Esophagus squamous epithelium (tissue), 5 donors: ENCODE measurements around the gene ANKS1A. TPM values are rescaled to one million over a fixed set of nuclear protein-coding genes. Genes with fewer than 3 reads are reported as not detected.
A peak's percentile ranks its signal among the peaks of the same experiment; 100 is the strongest.

Experiments used
- DNase-seq: peaks from one replicate; lab custom pipeline; 2025; lab: John Stamatoyannopoulos, UW
- H3K27ac ChIP-seq, 4 donors: fragments of 200-600 bp; sonication (generic); one replicate each; pipeline ENCODE4 v1.5.1; 2016 to 2019; ENCODE audit warnings: mild to moderate bottlenecking in 1 of 4
- H3K27me3 ChIP-seq, 4 donors: fragments of 200-600 bp; sonication (generic); 1 replicate in 3 of 4; 2 replicates in 1 of 4; pipeline versions ENCODE4 v1.5.1 to v1.6.0; 2017 to 2021; ENCODE audit warnings: antibody characterized with exemption in 1 of 4
- H3K36me3 ChIP-seq, 3 donors: fragments of 200-600 bp; sonication (generic); one replicate each; pipeline ENCODE4 v1.5.1; 2016 to 2019
- H3K4me1 ChIP-seq, 3 donors: fragments of 200-600 bp; sonication (generic); one replicate each; pipeline ENCODE4 v1.5.1; 2017 to 2019
- H3K4me3 ChIP-seq, 4 donors: fragments of 200-600 bp; sonication (generic); 1 replicate in 3 of 4; 2 replicates in 1 of 4; pipeline ENCODE4 v1.5.1; 2016 to 2019; ENCODE audit warnings: mild to moderate bottlenecking in 2 of 4, moderate library complexity in 1 of 4
- H3K9me3 ChIP-seq, 3 donors: fragments of 200-600 bp; sonication (generic); one replicate each; pipeline ENCODE4 v1.5.1; 2016 to 2019
- POLR2A ChIP-seq, 4 donors: fragments of 450-650 bp; IDR thresholded peaks; one replicate each; pipeline ENCODE4 v1.6.1; 2017; ENCODE audit warnings: antibody characterized with exemption in 4 of 4, mild to moderate bottlenecking in 4 of 4, moderate library complexity in 3 of 4
- WGBS, 2 donors: methylation state at CpG; one replicate each; pipeline ENCODE4 v1.1.5; 2018; 5-methylcytosine and 5-hydroxymethylcytosine counted together
- intact Hi-C: fragments of 100-400 bp; cut with DNase I; formaldehyde crosslinking; loops from one replicate; pipeline ENCODE4 v1.15.0; 2022
- total RNA-seq, 4 donors: library from RNA; depleted of rRNA; stranded (reverse); fragments of >200 nt; gene quantifications; one replicate each; pipeline ENCODE4 v1.1.0, GENCODE V29; 2016
- TF ChIP-seq, protein P1 (sequence below), 6 experiments: fragments of 450-650 bp in 4 of 6; fragments of 200-600 bp in 2 of 6; sonication (generic) in 2 of 6; IDR thresholded peaks; one replicate each; pipeline ENCODE4 v1.5.1; 2016 to 2019; ENCODE audit warnings: antibody characterized with exemption in 6 of 6, mild to moderate bottlenecking in 4 of 6, moderate library complexity in 4 of 6
- donor health status: DM: yes; HTN: yes; CAD: no.

Gene ANKS1A
- total RNA-seq, 4 donors from 2014 or later, result 12.6 to 27.1 (median 17.5) TPM

DNA sequence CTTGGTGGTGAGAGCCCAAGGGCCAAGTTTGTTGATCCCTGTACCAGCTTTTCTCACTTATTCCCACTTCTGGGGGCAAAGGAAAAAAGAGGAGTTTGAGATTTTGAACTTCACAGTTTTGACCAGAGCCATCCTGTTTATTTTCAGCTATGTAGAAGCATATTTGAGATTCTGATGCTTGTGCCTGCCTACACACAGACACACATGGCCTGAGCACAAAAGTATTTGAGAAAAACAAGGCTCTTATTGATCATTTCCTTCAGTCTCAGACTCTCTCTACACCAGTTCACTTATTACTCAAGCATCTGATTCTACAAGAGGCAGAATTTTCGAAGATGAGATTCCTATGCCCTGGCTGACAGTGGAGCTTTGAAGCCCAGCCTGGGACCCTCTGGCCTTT is 151.3 kb downstream of the ANKS1A start:
- H3K36me3 ChIP-seq, result peaks cover 0 to 43% (median 0%) of the 10 kb centered on the region in 3 donors
- no peak overlapping the region for H3K4me3 ChIP-seq
- no peak for DNase-seq
- WGBS, 2 donors, result 73 to 80% methylated on average over 1 of the region's 1 CpG
- no peak for TF ChIP-seq POLR2A (IDR thresholded peaks at IDR 0.05)
- intact Hi-C loops, result no loop called here
- H3K27ac ChIP-seq, result peak overlapping the region in 3 of 4 donors; percentile 30 to 50 (median 36)
- no peaks in the 10 kb centered on the region for H3K9me3 ChIP-seq
- H3K4me1 ChIP-seq, result peaks cover 22 to 78% (median 58%) of the 10 kb centered on the region in 3 donors
- no peaks in the 10 kb centered on the region for H3K27me3 ChIP-seq

DNA sequence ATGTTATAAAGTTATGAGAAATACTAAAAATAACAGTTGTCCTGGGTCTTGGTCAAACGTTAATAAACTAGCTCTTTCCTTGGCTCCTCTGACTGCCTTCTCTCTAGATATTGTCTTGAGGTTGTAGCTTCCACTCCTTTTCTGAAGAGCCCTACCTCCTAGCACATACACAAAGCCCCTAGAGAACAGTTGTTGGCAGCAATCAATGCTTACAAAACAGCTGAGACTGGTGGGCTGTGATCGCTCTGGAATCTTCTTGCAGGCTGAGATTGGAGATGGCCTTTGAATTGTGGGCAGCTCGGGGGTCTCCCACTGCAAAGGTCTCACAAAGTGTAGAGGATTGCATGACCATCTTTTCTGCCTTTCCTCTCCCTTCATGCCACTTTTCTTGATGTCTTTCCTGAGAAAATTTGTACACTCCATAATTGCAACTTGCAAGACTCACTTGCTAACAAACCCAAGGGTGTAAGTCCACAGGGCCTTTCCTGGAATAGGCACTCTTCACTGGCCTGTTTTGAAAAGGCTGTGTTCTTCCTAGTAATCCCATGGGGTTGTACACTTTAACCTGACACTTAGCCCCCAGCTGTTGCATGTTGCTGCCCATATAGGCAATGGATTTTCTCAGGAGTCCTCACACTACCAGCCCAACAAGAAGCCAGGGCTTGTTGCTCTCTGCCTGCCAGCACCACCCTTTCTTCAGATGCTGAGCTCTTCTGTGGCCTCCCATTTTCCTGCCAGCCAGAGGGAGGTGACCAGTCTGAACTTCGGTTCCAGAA is 152.2 kb downstream of the ANKS1A start:
- Histone ChIP-seq H3K4me1 (peaks cover 23 to 78% (median 58%) of the 10 kb centered on the region in 3 donors), H3K4me3 (no peak overlapping the region), H3K27me3 (no peaks in the 10 kb centered on the region), H3K9me3 (no peaks in the 10 kb centered on the region), H3K27ac (peak overlapping the region in 3 of 4 donors; percentile 25 to 50 (median 42)), H3K36me3 (peaks cover 0 to 43% (median 0%) of the 10 kb centered on the region in 3 donors)
- no peak for DNase-seq
- intact Hi-C loops, result no loop called here
- TF ChIP-seq, protein P1, sequence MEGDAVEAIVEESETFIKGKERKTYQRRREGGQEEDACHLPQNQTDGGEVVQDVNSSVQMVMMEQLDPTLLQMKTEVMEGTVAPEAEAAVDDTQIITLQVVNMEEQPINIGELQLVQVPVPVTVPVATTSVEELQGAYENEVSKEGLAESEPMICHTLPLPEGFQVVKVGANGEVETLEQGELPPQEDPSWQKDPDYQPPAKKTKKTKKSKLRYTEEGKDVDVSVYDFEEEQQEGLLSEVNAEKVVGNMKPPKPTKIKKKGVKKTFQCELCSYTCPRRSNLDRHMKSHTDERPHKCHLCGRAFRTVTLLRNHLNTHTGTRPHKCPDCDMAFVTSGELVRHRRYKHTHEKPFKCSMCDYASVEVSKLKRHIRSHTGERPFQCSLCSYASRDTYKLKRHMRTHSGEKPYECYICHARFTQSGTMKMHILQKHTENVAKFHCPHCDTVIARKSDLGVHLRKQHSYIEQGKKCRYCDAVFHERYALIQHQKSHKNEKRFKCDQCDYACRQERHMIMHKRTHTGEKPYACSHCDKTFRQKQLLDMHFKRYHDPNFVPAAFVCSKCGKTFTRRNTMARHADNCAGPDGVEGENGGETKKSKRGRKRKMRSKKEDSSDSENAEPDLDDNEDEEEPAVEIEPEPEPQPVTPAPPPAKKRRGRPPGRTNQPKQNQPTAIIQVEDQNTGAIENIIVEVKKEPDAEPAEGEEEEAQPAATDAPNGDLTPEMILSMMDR (IDR thresholded peaks at IDR 0.05), result no peak
- TF ChIP-seq POLR2A (IDR thresholded peaks at IDR 0.05), result no peak
- WGBS, 2 donors, result 77 to 84% methylated on average over 3 to 4 of the region's 4 CpGs

DNA sequence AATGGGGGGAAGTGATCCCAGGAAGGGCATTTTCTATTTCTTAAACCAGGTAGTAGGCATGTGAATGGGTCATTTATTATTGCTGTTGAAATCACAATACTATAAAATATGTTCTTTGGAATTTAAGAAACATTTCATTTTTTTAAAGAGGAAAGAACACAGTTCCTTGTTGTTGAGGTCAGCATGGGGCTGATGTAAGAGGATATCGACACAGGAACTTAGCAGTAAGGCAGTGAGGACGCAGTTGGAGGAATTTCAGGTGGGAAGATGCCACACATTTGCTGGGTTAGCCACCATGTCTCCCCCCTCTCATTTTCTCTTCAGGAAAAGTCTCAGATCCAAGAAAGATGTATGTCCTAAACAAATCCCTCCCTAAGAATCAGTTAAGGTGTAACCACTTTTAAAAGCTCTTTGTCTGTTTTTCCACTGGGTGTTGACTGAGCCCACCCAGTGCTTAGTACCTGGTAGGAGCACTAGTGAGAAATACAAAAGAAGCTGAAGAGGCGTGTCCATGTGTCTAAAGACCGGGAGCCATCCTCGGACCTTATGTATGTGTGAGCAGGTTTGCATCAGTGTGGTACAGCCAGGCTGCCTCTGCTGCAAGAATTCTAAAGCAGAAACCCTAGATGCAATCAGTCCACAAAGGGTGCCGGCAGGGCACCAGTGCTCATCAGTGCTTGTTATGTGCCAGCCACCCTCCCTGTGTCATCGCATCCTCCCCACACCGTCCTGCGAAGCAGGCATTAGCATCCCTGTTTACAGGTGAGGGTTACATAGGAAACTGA is 153.2 kb downstream of the ANKS1A start:
- H3K4me3 ChIP-seq, result no peak overlapping the region
- H3K36me3 ChIP-seq, result peaks cover 0 to 43% (median 0%) of the 10 kb centered on the region in 3 donors
- H3K9me3 ChIP-seq, result no peaks in the 10 kb centered on the region
- DNase-seq, result no peak
- TF ChIP-seq, protein P1 (IDR thresholded peaks at IDR 0.05), result no peak
- no peak for TF ChIP-seq POLR2A (IDR thresholded peaks at IDR 0.05)
- peak overlapping the region in 3 of 4 donors; percentile 82 to 92 (median 82) for H3K27ac ChIP-seq
- no peaks in the 10 kb centered on the region for H3K27me3 ChIP-seq
- WGBS, 2 donors, result 85 to 95% methylated on average over 9 of the region's 9 CpGs
- intact Hi-C loops, result no loop called here
- H3K4me1 ChIP-seq, result peaks cover 30 to 78% (median 66%) of the 10 kb centered on the region in 3 donors

DNA sequence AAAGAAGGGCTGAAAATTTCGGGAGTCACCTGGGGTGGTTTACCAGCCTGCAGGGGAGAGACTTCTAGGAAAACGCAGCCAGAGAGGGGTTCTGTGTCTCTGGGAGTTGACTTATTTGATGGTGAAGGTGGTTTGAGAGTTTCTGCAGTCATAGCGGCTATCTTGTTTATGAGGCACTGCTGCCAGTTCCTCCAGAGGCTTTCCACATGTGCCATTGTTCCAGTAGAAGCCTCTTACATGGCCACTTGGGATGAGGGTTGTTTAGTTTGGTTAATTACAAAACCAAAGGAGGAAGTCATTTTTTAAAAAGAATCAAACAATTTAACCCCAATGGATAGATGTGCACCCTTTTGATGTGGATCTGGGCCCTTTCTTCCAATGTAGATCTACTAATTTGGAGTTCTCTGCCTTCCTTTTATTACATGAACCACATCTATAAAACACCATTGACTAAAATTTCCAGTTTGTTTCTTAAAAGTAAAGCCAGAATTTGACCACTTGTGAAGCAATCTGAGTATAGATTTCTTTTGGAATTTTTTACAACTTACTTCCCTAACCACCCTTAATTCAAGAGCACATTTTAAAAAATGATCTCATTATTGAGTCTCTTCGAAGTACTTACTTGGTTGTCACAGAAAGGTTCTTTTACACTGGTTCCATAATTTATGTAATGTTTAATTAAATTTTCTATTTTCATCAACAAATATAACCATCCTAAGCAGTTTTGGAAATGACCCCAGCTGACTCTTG is 154.5 kb downstream of the ANKS1A start:
- H3K27ac ChIP-seq, result peak overlapping the region; percentile 72 to 92 (median 82)
- peaks cover 43 to 82% (median 75%) of the 10 kb centered on the region in 3 donors for H3K4me1 ChIP-seq
- no peaks in the 10 kb centered on the region for H3K9me3 ChIP-seq
- 68 to 83% methylated on average over 4 of the region's 4 CpGs for WGBS, 2 donors
- TF ChIP-seq, protein P1 (IDR thresholded peaks at IDR 0.05), result no peak
- no peak for TF ChIP-seq POLR2A (IDR thresholded peaks at IDR 0.05)
- peaks cover 0 to 35% (median 0%) of the 10 kb centered on the region in 3 donors for H3K36me3 ChIP-seq
- DNase-seq, result no peak
- no peak overlapping the region for H3K4me3 ChIP-seq
- intact Hi-C loops, result no loop called here
- H3K27me3 ChIP-seq, result no peaks in the 10 kb centered on the region

DNA sequence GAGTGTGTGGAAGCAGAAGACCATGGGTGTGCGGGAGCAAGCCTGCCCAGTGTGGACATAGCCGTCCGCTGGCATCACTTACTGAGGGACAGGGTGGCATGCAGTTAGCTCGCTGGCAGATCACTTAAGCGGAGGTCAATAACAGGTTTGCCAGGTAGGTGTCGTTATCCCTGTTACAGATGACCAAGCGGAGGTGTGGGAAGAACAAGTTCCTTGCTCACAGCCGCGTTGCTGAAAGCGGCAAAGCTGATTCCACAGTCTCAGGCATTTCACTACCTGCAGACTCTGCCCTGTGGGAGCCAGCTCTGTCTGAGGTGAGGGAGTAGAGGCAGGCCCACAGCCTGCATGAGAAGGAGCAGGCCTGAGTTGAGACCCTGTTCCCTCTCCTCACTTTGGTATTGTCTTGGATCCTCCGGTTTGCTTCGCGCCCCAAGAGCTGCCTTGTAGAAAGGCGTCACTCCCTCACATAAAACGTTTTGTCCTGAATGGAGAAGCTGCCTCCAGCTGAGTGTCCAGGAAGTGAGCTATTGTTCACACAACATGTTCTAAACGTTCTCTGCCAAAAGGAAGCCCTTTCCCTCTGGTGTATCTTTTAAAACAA is 155.2 kb downstream of the ANKS1A start:
- H3K4me3 ChIP-seq, result peak overlapping the region in 1 of 4 donors; percentile 13

More for the DNA sequence above, 155.2 kb downstream of the ANKS1A start:
- H3K27me3 ChIP-seq, result no peaks in the 10 kb centered on the region
- H3K36me3 ChIP-seq, result peaks cover 0 to 34% (median 0%) of the 10 kb centered on the region in 3 donors
- intact Hi-C loops, result no loop called here
- H3K27ac ChIP-seq, result peak overlapping the region; percentile 72 to 92 (median 82)
- 48 to 71% methylated on average over 15 to 16 of the region's 16 CpGs for WGBS, 2 donors
- no peak for TF ChIP-seq POLR2A (IDR thresholded peaks at IDR 0.05)
- TF ChIP-seq, protein P1 (IDR thresholded peaks at IDR 0.05), result no peak
- DNase-seq, result no peak
- H3K4me1 ChIP-seq, result peaks cover 47 to 88% (median 82%) of the 10 kb centered on the region in 3 donors
- H3K9me3 ChIP-seq, result no peaks in the 10 kb centered on the region
